ENCODE results near the gene MB21D2.
"Not testable (repeated sequence)": the region's sequence is repeated elsewhere in the genome, so short reads cannot be mapped to it uniquely, and the experiment has no call there.

MB21D2 gene, protein sequence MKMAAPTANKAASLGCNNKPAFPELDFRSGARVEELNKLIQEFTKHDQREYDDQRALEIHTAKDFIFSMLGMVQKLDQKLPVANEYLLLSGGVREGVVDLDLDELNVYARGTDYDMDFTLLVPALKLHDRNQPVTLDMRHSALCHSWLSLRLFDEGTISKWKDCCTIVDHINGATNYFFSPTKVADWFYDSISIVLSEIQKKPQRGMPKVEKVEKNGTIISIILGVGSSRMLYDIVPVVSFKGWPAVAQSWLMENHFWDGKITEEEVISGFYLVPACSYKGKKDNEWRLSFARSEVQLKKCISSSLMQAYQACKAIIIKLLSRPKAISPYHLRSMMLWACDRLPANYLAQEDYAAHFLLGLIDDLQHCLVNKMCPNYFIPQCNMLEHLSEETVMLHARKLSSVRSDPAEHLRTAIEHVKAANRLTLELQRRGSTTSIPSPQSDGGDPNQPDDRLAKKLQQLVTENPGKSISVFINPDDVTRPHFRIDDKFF

DNA sequence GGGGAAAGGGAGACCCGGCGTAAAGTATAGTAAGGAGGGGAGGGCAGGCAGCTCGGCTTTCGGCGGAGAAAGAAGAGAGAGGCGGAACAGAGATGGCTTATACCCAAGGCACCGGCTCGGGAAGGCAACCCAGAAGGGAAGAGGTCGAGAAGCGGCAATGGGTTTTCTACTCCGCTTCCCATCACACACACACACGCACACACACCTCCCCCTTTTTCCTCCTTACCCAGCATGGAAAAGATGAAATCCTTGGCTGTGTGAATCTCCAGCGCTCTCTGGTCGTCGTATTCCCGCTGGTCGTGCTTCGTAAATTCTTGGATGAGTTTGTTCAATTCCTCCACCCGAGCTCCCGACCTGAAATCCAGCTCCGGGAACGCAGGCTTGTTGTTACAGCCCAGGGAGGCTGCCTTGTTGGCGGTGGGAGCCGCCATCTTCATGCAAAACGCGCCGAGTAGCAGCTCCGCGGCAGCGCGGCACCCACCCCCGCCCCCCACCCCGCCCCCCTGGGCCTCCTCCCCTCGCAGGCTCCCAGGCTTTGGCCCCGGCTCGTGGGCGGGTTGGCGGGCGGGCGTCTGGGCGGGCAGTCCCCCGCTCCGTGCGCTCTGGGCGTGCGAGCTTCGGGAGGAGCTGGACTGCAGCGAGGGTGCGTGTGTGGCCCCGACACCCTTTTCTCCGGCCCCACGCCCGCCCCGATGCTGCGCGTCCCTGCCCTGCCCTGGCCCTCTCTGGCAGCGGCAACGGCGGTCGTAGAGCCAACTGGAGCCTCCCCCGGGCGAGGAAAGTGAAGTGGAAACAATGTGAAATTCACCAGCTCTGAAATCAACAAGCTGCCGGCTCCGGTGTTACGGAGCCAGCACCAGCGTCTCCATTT, at the start of gene MB21D2:
Gene MB21D2 (minus strand): TSS at position 453 of the 871 bp plus-strand sequence. CDS start 16 bp downstream, at position 437.
- DNase-seq: peak; percentile 80 to 85

DNA sequence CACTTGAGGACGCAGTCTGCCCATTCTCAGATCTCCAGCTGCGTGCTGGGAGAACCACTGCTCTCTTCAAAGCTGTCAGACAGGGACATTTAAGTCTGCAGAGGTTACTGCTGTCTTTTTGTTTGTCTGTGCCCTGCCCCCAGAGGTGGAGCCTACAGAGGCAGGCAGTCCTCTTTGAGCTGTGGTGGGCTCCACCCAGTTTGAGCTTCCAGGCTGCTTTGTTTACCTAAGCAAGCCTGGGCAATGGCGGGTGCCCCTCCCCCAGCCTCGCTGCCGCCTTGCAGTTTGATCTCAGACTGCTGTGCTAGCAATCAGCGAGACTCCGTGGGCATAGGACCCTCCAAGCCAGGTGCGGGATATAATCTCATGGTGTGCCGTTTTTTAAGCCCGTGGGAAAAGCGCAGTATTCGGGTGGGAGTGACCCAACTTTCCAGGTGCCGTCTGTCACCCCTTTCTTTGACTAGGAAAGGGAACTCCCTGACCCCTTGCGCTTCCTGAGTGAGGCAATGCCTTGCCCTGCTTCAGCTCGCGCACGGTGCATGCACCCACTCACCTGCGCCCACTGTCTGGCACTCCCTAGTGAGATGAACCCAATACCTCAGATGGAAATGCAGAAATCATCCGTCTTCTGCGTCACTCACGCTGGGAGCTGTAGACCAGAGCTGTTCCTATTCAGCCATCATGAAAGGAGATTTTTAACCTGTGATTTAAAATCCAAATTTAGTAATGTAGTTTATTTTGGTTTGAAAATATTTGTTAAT, 47.5 kb upstream of the MB21D2 start:
- DNase-seq: not testable (repeated sequence)

DNA sequence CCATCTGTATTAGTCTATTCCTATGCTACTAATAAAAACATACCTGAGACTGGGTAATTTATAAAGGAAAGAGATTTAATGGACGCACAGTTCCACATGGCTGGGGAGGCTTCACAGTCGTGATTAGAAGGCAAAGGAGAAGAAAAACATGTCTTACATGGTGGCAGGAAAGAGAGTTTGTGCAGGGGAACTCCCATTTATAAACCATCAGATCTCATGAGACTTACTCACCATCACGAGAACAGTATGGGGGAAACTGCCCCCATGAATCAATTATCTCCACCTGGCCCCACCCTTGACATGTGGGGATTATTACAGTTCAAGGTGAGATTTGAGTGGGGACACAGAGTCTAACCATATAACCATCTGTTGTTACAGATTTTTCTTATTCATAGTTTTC, 42.1 kb upstream of the MB21D2 start:
- no peak for DNase-seq

DNA sequence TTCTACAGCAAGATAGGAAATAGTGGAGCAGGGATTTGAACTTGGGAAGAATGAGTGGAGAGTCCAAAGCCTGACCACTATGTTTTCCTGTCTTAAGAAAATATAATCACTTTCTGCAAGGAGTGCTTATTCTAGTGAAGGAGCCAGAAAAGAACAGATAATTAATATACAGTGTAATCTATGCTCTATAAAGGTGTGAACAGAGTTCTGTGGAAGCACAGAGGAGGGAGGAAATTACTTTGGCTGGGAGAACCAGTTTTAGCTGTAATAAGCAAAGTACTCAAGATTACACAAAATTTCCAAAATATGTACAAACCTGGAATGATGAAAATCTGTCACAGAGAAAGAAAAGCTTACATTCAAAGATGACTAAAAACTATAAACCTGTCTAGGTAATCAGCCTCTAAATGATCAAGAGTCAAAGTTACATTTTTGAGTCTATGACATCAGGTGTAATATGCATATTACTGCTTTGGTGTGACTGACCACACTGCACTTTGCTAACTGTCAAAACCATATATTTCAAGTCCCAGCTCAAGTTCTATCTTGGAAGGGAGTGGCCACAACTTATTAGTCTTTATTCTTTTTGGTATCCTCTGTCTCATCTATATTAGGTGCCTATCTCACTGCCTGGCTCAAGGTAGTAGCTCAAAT, 40.7 kb upstream of the MB21D2 start:
- no peak for DNase-seq

DNA sequence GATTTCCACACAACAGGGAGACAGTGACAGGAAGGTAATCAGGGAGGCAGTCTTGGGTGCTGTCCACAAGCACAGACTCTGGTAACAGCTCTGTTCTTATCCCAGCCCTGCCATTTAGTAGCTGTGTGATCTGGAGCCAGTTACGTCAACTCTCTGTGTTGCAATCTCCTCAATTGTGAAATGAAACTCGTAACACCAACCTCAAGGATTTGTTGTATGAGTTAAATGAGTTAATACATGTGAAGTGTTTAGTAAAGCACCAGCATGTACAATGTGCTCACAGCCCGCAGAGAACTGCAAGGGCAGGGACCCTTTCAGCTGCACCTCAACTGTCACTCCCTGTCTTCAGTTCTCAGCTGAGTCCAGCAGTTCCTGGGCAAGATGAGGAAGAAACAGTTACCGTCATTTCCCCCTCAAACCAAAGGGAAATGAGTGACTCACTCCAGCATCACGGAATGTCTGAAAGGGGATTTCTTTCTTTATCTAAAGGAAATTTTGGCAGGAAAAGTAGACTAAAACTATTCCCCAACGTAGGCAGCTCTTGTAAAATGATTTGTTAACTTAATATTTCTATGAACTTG, 39.9 kb upstream of the MB21D2 start:
- no peak for DNase-seq

DNA sequence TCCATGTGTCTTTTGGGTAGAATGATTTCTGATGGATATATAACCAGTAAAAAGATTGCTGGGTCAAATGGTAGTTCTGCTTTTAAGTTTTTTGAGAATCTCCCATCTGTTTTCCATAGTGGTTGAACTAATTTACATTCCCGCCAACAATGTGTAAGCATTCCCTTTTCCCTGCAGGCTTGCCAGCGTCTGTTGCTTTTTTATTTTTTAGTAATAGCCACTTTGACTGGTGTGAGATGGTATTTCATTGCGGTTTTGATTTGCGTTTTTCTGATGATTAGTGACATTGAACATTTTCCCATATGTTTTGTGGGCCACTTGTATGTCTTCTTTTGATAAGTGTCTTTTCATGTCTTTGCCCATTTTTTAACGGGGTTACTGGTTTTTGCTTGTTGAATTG, 36.3 kb upstream of the MB21D2 start:
- DNase-seq: no peak

DNA sequence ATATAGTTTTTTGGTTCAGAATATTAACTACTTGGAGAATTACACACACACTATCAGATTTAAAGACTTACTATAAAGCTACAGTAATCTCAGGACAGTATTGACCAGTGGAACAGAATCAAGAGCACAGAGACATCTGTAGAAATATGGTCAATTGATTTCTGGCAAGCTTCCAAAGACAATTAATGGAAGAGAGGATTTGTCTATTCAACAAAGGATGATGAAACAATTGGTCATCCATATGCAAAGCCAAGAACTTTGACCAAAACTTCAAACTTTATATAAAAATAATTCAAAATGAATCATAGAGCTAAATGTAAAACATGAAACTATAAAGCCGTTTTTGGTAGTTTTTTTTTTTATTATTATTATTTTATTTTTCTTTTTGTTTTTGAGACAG, 29.8 kb upstream of the MB21D2 start:
- no peak for DNase-seq

DNA sequence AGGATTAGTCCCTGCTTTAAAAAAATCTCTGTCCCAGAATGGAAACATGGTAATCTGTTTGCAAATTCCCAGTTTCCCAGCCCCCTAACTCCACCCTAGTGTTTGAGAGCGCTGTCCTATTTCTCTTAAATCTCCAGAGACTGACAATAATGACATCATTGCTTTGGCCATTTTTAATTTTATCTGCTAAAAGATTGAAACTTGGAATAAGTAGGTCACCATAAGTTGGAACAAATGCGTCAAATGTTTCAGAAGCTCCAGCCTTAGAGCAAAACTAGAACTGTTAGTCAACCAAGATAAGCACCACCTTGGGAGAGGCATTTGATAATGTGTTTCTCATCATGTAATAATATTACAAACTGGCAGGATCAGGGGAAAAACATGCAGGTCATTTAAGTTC, 25.7 kb upstream of the MB21D2 start:
- DNase-seq: no peak

DNA sequence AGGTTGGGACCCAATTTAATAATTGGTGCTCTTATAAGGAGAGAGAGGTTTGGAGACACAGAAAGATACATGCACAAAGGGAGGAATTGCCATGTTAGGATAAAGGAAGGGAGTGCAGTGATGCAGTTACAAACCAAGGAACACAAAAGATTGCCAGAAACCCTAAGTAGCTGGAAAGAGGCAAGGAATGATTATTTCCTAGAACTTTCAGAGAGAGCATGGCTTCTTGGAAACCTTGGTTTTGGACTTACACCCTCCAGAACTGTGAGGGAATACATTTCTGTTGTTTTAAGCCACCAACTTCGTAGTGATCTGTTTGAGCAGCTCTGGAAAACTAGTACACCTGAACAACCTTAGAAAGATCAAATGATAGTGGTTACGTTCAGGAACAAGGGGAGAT, 25.0 kb upstream of the MB21D2 start:
- DNase-seq: no peak

DNA sequence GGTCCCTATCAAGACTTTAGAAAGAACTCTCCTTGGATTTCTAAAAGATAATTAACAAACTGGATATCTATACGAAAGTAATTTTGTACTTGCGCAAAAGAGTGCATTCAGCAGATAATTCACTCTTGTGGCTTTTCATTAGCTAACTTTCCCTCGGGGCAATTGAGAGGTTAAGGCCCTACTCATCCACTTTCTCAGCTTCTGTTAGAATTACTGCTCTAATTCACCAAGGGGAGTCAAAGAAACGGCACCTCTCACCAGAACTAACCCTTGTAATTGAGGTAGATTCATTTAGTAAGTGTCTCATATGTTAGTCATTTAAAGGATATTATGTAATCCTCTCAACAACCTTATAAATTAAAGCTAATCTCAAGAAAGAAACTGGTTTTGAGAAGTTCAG, 22.5 kb upstream of the MB21D2 start:
- no peak for DNase-seq

DNA sequence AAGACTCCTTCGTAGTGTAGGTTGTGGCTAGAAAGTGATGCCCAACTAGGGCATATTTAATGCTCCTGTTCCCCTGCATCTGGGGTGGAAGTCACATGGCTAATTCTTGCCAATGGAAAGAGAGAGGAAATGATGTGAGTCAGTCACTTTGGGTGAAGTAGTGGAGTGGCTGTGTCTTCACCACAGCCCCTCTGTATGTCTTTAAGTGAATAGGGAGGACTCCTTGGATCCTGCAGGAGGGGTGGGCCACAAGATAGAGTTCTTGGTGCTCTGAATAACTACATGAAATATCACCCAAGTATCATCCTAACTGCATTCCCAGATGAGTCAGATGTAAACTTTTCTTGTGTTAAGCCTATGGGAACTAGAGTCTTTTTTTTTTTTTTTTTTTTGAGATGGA, 17.8 kb upstream of the MB21D2 start:
- no peak for DNase-seq

DNA sequence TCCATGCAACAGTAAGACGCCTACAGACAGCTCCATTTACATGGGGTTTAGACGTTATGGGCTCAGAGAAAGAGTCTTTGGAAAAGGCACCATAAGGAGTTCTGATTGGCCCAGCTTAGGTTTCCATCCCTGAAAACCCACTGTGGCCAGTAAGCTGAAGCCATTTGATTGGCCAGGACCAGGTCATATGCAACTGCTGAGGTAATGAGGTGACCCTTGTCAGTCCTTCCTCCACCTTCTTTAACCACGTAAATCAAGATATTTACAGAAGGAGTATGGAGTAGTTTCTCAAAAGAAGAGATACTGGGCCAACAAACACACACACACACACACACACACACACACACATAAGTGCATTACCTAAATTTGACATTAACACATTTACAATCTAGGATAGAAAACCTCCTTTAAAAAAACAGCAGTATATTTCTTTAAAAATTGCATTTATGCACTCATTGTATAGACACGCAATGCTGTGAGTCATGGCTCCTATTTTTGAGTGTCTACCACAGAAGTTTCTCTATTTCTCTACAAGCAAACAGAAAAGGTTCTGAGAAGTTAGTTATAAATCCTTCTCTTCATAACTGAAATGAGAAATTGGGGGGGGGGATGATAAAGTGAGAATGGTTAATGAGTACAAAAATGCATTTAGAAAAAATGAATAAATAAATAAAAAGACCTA, 16.3 kb upstream of the MB21D2 start:
- DNase-seq: no peak

DNA sequence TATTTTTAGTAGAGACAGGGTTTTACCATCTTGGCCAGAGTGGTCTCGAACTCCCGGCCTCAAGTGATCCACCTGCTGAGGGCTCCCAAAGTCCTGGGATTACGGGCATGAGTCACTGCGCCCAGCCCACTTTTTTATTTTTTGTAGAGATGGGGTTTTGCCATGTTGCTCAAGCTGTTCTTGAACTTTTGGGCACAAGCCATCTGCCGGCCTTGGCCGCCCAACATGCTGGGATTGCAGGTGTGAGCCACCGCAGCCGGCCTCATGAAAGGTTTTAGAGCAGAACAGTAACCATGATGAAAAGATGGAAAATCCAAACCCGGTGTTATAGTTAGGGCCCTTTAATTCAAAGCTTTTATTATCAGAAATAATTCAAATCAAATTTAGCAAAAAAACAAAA, 15.6 kb upstream of the MB21D2 start:
- DNase-seq: no peak

DNA sequence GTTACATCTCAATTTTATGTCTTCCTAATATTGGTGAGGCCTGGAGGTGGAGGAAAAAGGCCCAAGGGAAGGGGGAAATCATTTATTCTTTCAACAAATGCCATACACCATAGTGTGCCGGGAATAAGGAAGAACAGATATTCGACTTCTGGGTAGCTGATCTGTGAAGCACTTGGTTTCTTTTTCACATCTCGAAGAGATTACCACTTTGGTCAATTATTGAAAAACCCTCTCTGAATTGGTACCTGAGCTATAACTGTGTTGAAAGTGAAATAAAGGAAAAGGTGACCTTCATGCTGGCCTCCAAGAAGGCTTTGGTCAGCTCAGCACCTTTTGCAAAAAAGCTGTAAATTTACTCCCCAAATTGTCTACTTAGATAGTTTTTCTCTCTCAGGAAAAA, 14.2 kb upstream of the MB21D2 start:
- DNase-seq: no peak

DNA sequence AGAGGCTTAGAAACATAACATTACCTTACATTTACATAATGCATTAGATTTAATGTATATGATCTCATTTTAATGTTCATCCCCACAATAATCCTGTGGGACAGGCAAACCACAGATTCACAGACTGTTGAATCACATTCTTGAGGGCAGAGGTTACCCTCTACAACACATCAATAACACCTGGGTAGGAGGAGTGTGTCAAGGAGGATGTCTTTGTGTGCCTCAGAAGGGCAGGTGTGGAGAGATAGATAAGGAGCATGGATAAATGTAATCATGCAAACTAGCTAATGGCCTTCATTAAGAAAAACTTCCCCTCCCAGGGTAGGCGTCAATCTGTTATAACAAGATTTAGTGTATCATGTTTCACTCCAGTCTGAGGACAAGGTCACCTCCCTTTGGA, 12.9 kb upstream of the MB21D2 start:
- no peak for DNase-seq

DNA sequence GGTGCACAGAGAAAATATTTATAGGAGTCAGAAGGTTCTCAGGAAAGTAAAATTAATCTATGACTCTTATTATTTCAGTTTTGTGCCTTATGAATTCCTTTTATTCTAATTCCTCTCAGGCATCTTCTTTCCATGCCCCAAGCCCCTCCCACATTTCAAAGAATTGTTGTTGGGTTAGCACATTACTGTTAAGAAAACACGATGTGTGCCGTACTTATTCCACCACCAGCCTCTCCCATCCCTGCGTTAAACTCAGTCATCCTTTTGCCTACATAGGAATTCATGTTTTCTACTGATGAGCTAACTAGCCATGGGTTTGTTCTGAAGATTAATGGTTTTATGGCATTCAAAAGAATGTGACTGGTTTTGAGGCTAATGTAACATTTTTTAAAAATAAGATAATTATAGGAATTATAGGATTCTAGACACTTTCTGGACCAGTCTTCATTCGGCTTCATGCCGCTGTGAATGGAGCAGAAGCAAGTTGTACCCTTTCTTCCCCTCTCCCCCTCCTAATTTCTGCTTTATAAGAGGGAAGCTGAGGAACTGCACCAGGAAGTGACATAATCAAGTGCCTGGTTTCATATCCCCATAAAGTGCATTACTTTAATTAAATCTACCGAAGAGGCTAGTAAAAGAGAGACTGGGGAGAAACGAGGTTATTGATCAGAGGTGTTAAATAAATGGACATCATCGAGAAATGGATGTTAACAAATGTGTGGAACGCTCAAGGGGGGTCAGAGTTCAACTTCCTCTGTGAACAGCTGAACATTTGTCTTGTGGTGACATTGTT, 12.3 kb upstream of the MB21D2 start:
- DNase-seq: no peak

DNA sequence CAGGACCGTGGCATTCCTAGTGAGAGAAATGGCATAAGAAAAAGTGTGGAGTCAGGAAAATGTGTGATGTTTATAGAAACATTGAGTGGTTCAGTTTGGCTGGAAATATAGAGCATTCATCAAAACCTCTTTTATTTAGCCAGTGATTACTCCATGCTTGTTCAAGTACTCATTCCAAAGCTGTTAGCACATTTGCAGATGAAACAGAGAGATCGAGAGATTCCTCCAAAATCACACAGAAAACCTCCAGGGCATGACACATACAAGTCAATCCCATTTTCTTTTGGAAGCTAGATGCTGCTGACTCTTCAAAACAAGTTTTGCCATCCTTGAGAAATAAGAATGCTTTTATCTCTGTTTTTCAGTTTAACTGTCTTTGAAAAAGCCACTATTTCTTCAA, 11.5 kb upstream of the MB21D2 start:
- DNase-seq: no peak

DNA sequence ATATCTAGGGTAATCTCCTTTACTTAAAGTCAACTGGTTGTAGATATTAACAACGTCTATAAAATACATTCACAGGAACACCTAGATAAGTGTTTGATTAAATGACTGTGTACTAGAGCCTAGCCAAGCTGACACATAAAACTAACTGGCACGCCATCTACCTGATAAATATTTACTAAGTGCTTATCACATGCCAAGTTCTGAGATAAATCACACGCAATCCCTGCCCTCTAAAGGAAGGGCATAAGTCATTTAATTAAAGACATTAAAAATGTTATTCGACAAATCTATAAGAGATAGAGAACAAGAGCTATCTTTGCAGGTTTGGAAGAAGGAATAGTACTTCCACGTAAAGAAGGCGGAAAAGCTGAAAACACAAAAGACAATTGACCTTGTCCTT, 11.1 kb upstream of the MB21D2 start:
- DNase-seq: peak in 1 of 2 experiments; percentile 59

DNA sequence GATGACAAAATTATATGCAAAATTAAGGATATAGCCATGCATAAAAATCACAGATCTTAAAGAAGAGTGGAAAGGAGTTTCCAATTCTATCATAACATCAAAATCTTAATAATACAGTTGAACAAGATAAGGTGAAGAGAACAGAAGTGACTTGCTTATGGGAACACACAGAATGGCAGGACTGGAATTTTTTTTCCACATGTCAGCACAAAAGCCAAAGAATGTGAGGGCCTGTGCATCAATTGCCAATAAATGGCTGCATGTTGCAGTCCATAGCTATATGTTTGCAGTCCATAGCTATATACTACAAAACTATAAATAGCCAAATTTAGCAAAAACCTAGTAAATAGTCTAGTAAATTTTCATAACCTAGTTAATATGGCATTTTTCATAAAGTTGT, 10.4 kb upstream of the MB21D2 start:
- no peak for DNase-seq

DNA sequence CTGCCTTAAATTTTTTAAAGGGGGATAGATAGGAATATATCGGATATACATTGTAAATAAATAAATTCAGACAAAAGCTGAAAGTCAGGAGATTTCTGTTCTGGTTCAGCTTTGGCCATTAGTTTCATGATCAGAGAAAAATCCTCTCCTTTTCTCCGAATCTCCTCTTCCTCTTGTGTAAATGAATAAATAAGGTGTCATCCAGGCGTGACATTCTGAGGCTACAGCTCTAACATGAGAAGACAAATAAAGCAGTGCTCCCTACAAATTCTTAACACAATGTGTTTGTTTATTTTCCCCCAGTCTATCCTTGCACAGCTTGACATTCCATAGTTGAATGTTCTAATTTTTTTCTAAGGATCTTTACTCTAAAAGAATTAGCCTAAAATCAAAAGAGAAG, 9.4 kb upstream of the MB21D2 start:
- no peak for DNase-seq

DNA sequence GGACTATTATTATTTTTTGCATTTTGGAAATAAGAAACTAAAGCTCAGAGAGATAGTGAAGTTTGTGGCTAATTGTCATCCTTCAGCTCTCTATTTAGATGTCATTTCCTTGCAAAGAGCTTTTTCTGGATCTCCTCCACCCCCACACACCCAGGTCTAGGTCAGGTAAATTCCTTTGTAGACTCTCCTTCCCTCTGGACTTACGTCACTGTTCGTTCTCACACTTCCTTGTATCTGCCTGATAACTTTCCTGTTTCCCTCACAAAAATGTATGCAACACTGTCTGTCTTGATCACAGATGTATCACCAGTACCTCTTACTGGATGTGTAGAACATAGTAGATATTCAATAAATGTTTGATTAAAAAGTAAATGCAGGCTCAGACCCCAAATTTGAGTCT, 6.1 kb upstream of the MB21D2 start:
- DNase-seq: no peak

Data from NCI-H2081 (cell line).